ENCODE results near the gene TMEM186. TPM values are rescaled to one million over a fixed set of nuclear protein-coding genes. Genes with fewer than 3 reads are reported as not detected.
"Not testable (repeated sequence)": the region's sequence is repeated elsewhere in the genome, so short reads cannot be mapped to it uniquely, and the experiment has no call there.

TMEM186 gene
- 10.6 and 13.0 TPM in 2 replicates for total RNA-seq

- no peaks in the 10 kb centered on the region for H3K9me3 Mint-ChIP-seq
- peak within 1 kb of the TSS; percentile 87 for H3K27ac Mint-ChIP-seq
- ATAC-seq (ENCODE audit: low read depth) (peak; percentile 96), DNase-seq (peak; percentile 91)
- ChIA-PET POLR2A (interaction anchor here (0.5 to 2.5 kb wide), 13 partner anchors 59 to 337 kb away, joined by 3 to 28 read pairs (median 4); partner anchors contain the start of genes ABAT, CARHSP1, HAPSTR1 and METTL22), CTCF (interaction anchor here (0.7 to 1.9 kb wide), 3 partner anchors 83 to 338 kb away, joined by 3 to 8 read pairs (median 5); no protein-coding TSS in a partner anchor)
- no peaks in the 10 kb centered on the region for H3K27me3 Mint-ChIP-seq
- H3K36me3 Mint-ChIP-seq (ENCODE audit: low read depth) = peaks cover 26% of the 10 kb centered on the region
- peaks cover 36% of the 10 kb centered on the region for H3K4me1 Mint-ChIP-seq
- TF ChIP-seq CTCF (IDR thresholded peaks at IDR 0.05) = no peak
- intact Hi-C loops (cut with micrococcal nuclease) = loop anchor here (1.0 to 5.0 kb wide), 10 partner anchors 72 to 340 kb away; partner anchors contain the start of genes ABAT, CARHSP1, HAPSTR1 and METTL22
- H3K4me3 Mint-ChIP-seq = peak within 1 kb of the TSS; percentile 98
Observed at GRCh38 chr16:8797364-8798173, at the start of gene TMEM186, which contains the start of gene PMM2. TSS of gene TMEM186 (minus strand) at chr16:8797639. CDS start at chr16:8797614, 25 bp downstream. TSS of gene PMM2 (plus strand) at chr16:8797839. CDS start at chr16:8797883, 44 bp downstream.

GRCh38 chr16:8847145-8847544 is 49.7 kb upstream of the TMEM186 start:
- H3K27ac Mint-ChIP-seq = no peak overlapping the region
- intact Hi-C loops (cut with micrococcal nuclease) = no loop called here
- DNase-seq (no peak), ATAC-seq (ENCODE audit: low read depth) (no peak)
- peaks cover 18% of the 10 kb centered on the region for H3K4me1 Mint-ChIP-seq
- H3K27me3 Mint-ChIP-seq = no peaks in the 10 kb centered on the region
- ChIA-PET CTCF (no interaction called here), POLR2A (no interaction called here)
- TF ChIP-seq CTCF (IDR thresholded peaks at IDR 0.05) = no peak
- H3K4me3 Mint-ChIP-seq = no peak overlapping the region
- peaks cover 47% of the 10 kb centered on the region for H3K36me3 Mint-ChIP-seq (ENCODE audit: low read depth)
- H3K9me3 Mint-ChIP-seq = no peaks in the 10 kb centered on the region

GRCh38 chr16:8846401-8846932 is 49.0 kb upstream of the TMEM186 start:
- H3K4me3 Mint-ChIP-seq = no peak overlapping the region
- intact Hi-C loops (cut with micrococcal nuclease) = no loop called here

GRCh38 chr16:8845699-8846298 is 48.4 kb upstream of the TMEM186 start:
- peak overlapping the region; percentile 41 for H3K27ac Mint-ChIP-seq
- ChIA-PET CTCF (no interaction called here), POLR2A (no interaction called here)
- intact Hi-C loops (cut with micrococcal nuclease) = no loop called here
- no peaks in the 10 kb centered on the region for H3K27me3 Mint-ChIP-seq
- DNase-seq (no peak), ATAC-seq (ENCODE audit: low read depth) (no peak)
- H3K9me3 Mint-ChIP-seq = no peaks in the 10 kb centered on the region
- peaks cover 13% of the 10 kb centered on the region for H3K4me1 Mint-ChIP-seq
- no peak for TF ChIP-seq CTCF (IDR thresholded peaks at IDR 0.05)
- H3K4me3 Mint-ChIP-seq = no peak overlapping the region
- H3K36me3 Mint-ChIP-seq (ENCODE audit: low read depth) = peaks cover 43% of the 10 kb centered on the region

More at GRCh38 chr16:8846401-8846932, 49.0 kb upstream of the TMEM186 start:
- peaks cover 16% of the 10 kb centered on the region for H3K4me1 Mint-ChIP-seq
- peaks cover 46% of the 10 kb centered on the region for H3K36me3 Mint-ChIP-seq (ENCODE audit: low read depth)
- no peak for TF ChIP-seq CTCF (IDR thresholded peaks at IDR 0.05)
- ChIA-PET CTCF (no interaction called here), POLR2A (no interaction called here)
- no peaks in the 10 kb centered on the region for H3K27me3 Mint-ChIP-seq
- no peaks in the 10 kb centered on the region for H3K9me3 Mint-ChIP-seq
- ATAC-seq (ENCODE audit: low read depth) (no peak), DNase-seq (no peak)
- no peak overlapping the region for H3K27ac Mint-ChIP-seq

GRCh38 chr16:8843296-8843695 is 45.9 kb upstream of the TMEM186 start:
- H3K27ac Mint-ChIP-seq; intact Hi-C loops (cut with micrococcal nuclease); H3K9me3 Mint-ChIP-seq; H3K4me1 Mint-ChIP-seq; H3K4me3 Mint-ChIP-seq; H3K27me3 Mint-ChIP-seq; POLR2A ChIA-PET; ATAC-seq (ENCODE audit: low read depth); CTCF ChIA-PET; DNase-seq: not testable (repeated sequence)
- peaks cover 21% of the 10 kb centered on the region for H3K36me3 Mint-ChIP-seq (ENCODE audit: low read depth)

GRCh38 chr16:8842016-8842415 is 44.6 kb upstream of the TMEM186 start:
- CTCF ChIA-PET; DNase-seq; H3K9me3 Mint-ChIP-seq; H3K4me3 Mint-ChIP-seq; intact Hi-C loops (cut with micrococcal nuclease); H3K4me1 Mint-ChIP-seq; H3K27ac Mint-ChIP-seq; ATAC-seq (ENCODE audit: low read depth); POLR2A ChIA-PET; H3K27me3 Mint-ChIP-seq: not testable (repeated sequence)
- H3K36me3 Mint-ChIP-seq (ENCODE audit: low read depth) = peaks cover 14% of the 10 kb centered on the region

- H3K4me3 Mint-ChIP-seq; H3K27ac Mint-ChIP-seq; H3K4me1 Mint-ChIP-seq; DNase-seq; intact Hi-C loops (cut with micrococcal nuclease); H3K36me3 Mint-ChIP-seq (ENCODE audit: low read depth); CTCF ChIA-PET; H3K9me3 Mint-ChIP-seq; H3K27me3 Mint-ChIP-seq; ATAC-seq (ENCODE audit: low read depth); POLR2A ChIA-PET: not testable (repeated sequence)
Observed at GRCh38 chr16:8837594-8837993, 40.2 kb upstream of the TMEM186 start.

- H3K4me1 Mint-ChIP-seq = peaks cover 12% of the 10 kb centered on the region
- intact Hi-C loops (cut with micrococcal nuclease); H3K9me3 Mint-ChIP-seq; DNase-seq; H3K27ac Mint-ChIP-seq; ATAC-seq (ENCODE audit: low read depth); POLR2A ChIA-PET; H3K27me3 Mint-ChIP-seq; CTCF ChIA-PET; H3K4me3 Mint-ChIP-seq: not testable (repeated sequence)
- H3K36me3 Mint-ChIP-seq (ENCODE audit: low read depth) = peaks cover 12% of the 10 kb centered on the region
Observed at GRCh38 chr16:8836797-8837196, 39.4 kb upstream of the TMEM186 start.

All from activated B cell treated with CpG ODN at 0.5 μM for 24 hours (primary cell).